H1 (cell line): Measurements from ENCODE around the gene EFHC1. TPM values are rescaled to one million over a fixed set of nuclear protein-coding genes. Genes with fewer than 3 reads are reported as not detected.
A peak's percentile ranks its signal among the peaks of the same experiment; 100 is the strongest.

Experiments
- CTCF ChIA-PET: fragments of 300-600 bp; sonication (Branson Sonifier 250); formaldehyde crosslinking; loops from one replicate; lab custom pipeline; 2021; ENCODE audit not compliant: partially characterized antibody; lab: Charles Lee
- POLR2A ChIA-PET: fragments of 300-600 bp; sonication (Branson Sonifier 250); formaldehyde crosslinking; loops from one replicate; lab custom pipeline; 2021; ENCODE audit warnings: inconsistent platforms; ENCODE audit not compliant: partially characterized antibody; lab: Charles Lee
- DNase-seq, 2 experiments: peaks; one replicate each; pipeline versions ENCODE4 v3.0.0 to v3.0.0-alpha.2; 2010 to 2022; ENCODE audit warnings: low spot score in 2 of 2, low read depth in 1 of 2, mixed read lengths in 1 of 2
- FAIRE-seq: peaks from 2 replicates; lab custom pipeline; 2011; peaks lifted over from hg19 to GRCh38; lab: Jason Lieb, UNC
- H2AFZ ChIP-seq: 2 replicates; pipeline ENCODE4 v1.8.1; 2012; ENCODE audit warnings: low read length, inconsistent platforms
- H2AK5ac ChIP-seq: 2 replicates; pipeline ENCODE4 v1.6.1; 2013; ENCODE audit warnings: low read depth, low read length
- H2BK120ac ChIP-seq: replicated peaks from 2 replicates; pipeline ENCODE3; 2013; ENCODE audit warnings: low read depth, low read length, inconsistent platforms
- H2BK12ac ChIP-seq: 2 replicates; pipeline ENCODE4 v1.6.1; 2013; ENCODE audit warnings: low read depth, low read length
- H2BK15ac ChIP-seq: 2 replicates; pipeline ENCODE4 v1.6.1; 2013; ENCODE audit warnings: low read length
- H2BK20ac ChIP-seq: 2 replicates; pipeline ENCODE4 v1.6.1; 2013; ENCODE audit warnings: low read length
- H2BK5ac ChIP-seq: 2 replicates; pipeline ENCODE4 v1.6.1; 2013; ENCODE audit warnings: low read depth, low read length
- H3K14ac ChIP-seq: 2 replicates; pipeline ENCODE4 v1.6.1; 2013; ENCODE audit warnings: inconsistent platforms; ENCODE audit not compliant: insufficient read length
- H3K18ac ChIP-seq: 2 replicates; pipeline ENCODE4 v1.6.1; 2013; ENCODE audit warnings: low read length; ENCODE audit errors: extremely low read depth
- H3K23ac ChIP-seq: 2 replicates; pipeline ENCODE4 v1.6.1; 2013; ENCODE audit warnings: inconsistent platforms; ENCODE audit not compliant: insufficient read length
- H3K23me2 ChIP-seq: 2 replicates; pipeline ENCODE4 v1.6.1; 2013; ENCODE audit warnings: low read depth, low read length
- H3K27ac ChIP-seq: 2 replicates; pipeline ENCODE4 v1.6.1; 2011; ENCODE audit warnings: low read depth, low read length, inconsistent platforms
- H3K27me3 ChIP-seq, 4 experiments: replicated peaks in 1 of 4; 1 replicate in 1 of 4; 2 replicates in 3 of 4; pipeline versions ENCODE4 v1.6.1 to v1.8.1; 2011 to 2013; ENCODE audit warnings: low read length in 3 of 4, mild to moderate bottlenecking in 3 of 4, inconsistent platforms in 2 of 4, mixed read lengths in 2 of 4, moderate library complexity in 1 of 4; ENCODE audit not compliant: control insufficient read depth in 3 of 4, insufficient read depth in 3 of 4; ENCODE audit errors: extremely low read depth in 1 of 4
- H3K36me3 ChIP-seq, 4 experiments: 2 replicates each; pipeline versions ENCODE4 v1.6.1 to v1.8.1; 2011 to 2013; ENCODE audit warnings: mild to moderate bottlenecking in 4 of 4, low read length in 3 of 4, moderate library complexity in 2 of 4, control low read depth in 1 of 4, inconsistent platforms in 1 of 4; ENCODE audit not compliant: insufficient read depth in 4 of 4, control insufficient read depth in 2 of 4
- H3K4ac ChIP-seq: replicated peaks from 2 replicates; pipeline ENCODE3; 2013; ENCODE audit warnings: low read length, low read depth, mixed read lengths, inconsistent platforms; ENCODE audit not compliant: insufficient read length
- H3K4me1 ChIP-seq, 4 experiments: replicated peaks in 1 of 4; 1 replicate in 1 of 4; 2 replicates in 3 of 4; pipeline versions ENCODE4 v1.6.1 to v1.8.1; 2011 to 2013; ENCODE audit warnings: low read length in 3 of 4, inconsistent platforms in 2 of 4, mixed read lengths in 1 of 4; ENCODE audit not compliant: insufficient read depth in 4 of 4, control insufficient read depth in 3 of 4
- H3K4me2 ChIP-seq, 2 experiments: 2 replicates each; pipeline versions ENCODE4 v1.6.1 to v1.8.1; 2011 to 2013; ENCODE audit warnings: low read depth in 2 of 2, low read length in 2 of 2, control low read depth in 1 of 2, inconsistent platforms in 1 of 2, mild to moderate bottlenecking in 1 of 2; ENCODE audit not compliant: insufficient read depth in 1 of 2
- H3K4me3 ChIP-seq, 4 experiments: fragments of 200-600, 300-600 bp in 1 of 4; sonication (generic), shearing (Covaris generic), sonication (Bioruptor Twin) in 1 of 4; 2 replicates each; pipeline versions ENCODE4 v1.5.1 to v1.8.1; 2011 to 2016; ENCODE audit warnings: low read length in 4 of 4, low read depth in 3 of 4, control low read depth in 2 of 4, inconsistent platforms in 2 of 4, mild to moderate bottlenecking in 2 of 4, mixed read lengths in 1 of 4, moderate library complexity in 1 of 4; ENCODE audit not compliant: insufficient read depth in 2 of 4; ENCODE audit errors: extremely low read depth in 1 of 4
- H3K56ac ChIP-seq: replicated peaks from 2 replicates; pipeline ENCODE3; 2013; ENCODE audit warnings: low read depth, mild to moderate bottlenecking, mixed read lengths, low read length, inconsistent platforms; ENCODE audit not compliant: insufficient read length
- H3K79me1 ChIP-seq: 2 replicates; pipeline ENCODE4 v1.6.1; 2013; ENCODE audit warnings: low read depth, low read length, control low read depth
- H3K79me2 ChIP-seq, 2 experiments: 2 replicates each; pipeline versions ENCODE4 v1.6.1 to v1.8.1; 2012 to 2013; ENCODE audit warnings: low read length in 2 of 2, mild to moderate bottlenecking in 2 of 2, inconsistent platforms in 1 of 2; ENCODE audit not compliant: insufficient read depth in 2 of 2, control insufficient read depth in 1 of 2
- H3K9ac ChIP-seq, 4 experiments: replicated peaks in 1 of 4; 1 replicate in 1 of 4; 2 replicates in 3 of 4; pipeline versions ENCODE4 v1.6.1 to v1.8.1; 2011 to 2013; ENCODE audit warnings: low read depth in 3 of 4, low read length in 3 of 4, control low read depth in 2 of 4, mild to moderate bottlenecking in 2 of 4, moderate library complexity in 2 of 4, inconsistent platforms in 1 of 4; ENCODE audit errors: extremely low read depth in 1 of 4
- H3K9me3 ChIP-seq, 2 experiments: 2 replicates each; pipeline versions ENCODE4 v1.6.1 to v1.8.1; 2012 to 2013; ENCODE audit warnings: mild to moderate bottlenecking in 2 of 2, moderate library complexity in 2 of 2, control low read depth in 1 of 2, inconsistent platforms in 1 of 2, low read depth in 1 of 2, low read length in 1 of 2, mixed read lengths in 1 of 2; ENCODE audit not compliant: insufficient read depth in 2 of 2
- H4K20me1 ChIP-seq, 2 experiments: replicated peaks in 1 of 2; 2 replicates each; pipeline versions ENCODE3 to v1.8.1; 2011 to 2013; ENCODE audit warnings: inconsistent platforms in 2 of 2, low read length in 2 of 2, mild to moderate bottlenecking in 1 of 2; ENCODE audit not compliant: insufficient read depth in 2 of 2, control insufficient read depth in 1 of 2
- H4K5ac ChIP-seq: 2 replicates; pipeline ENCODE4 v1.6.1; 2013; ENCODE audit warnings: low read length, low read depth, mixed read lengths, inconsistent platforms; ENCODE audit not compliant: insufficient read length
- H4K8ac ChIP-seq: 2 replicates; pipeline ENCODE4 v1.8.0; 2013; ENCODE audit warnings: mild to moderate bottlenecking, moderate library complexity, low read length, inconsistent platforms; ENCODE audit not compliant: insufficient read depth; ENCODE audit errors: extremely low read depth
- H4K91ac ChIP-seq: replicated peaks from 2 replicates; pipeline ENCODE3; 2013; ENCODE audit warnings: low read length, mixed read lengths, inconsistent platforms; ENCODE audit not compliant: insufficient read length
- CEBPB ChIP-seq: IDR thresholded peaks from 2 replicates; pipeline ENCODE4 v1.6.1; 2012; ENCODE audit warnings: low read depth, low read length
- CTCF ChIP-seq, 3 experiments: IDR thresholded peaks; 1 replicate in 2 of 3; 2 replicates in 1 of 3; pipeline versions ENCODE4 v1.5.1 to v1.6.1; 2011; ENCODE audit warnings: low read length in 3 of 3, mild to moderate bottlenecking in 3 of 3, inconsistent platforms in 2 of 3, low read depth in 1 of 3, moderate library complexity in 1 of 3; ENCODE audit not compliant: insufficient read depth in 1 of 3; ENCODE audit errors: control extremely low read depth in 1 of 3
- EGR1 ChIP-seq: IDR thresholded peaks from 2 replicates; pipeline ENCODE4 v1.6.1; 2011; ENCODE audit warnings: low read depth, low read length, borderline replicate concordance
- EZH2 ChIP-seq: fragments of 200-600 bp; sonication (generic); IDR thresholded peaks from 2 replicates; pipeline ENCODE4 v1.7.1; 2012; ENCODE audit warnings: low read depth, mild to moderate bottlenecking, moderate library complexity, low read length, inconsistent platforms; ENCODE audit not compliant: severe bottlenecking
- PHF8 ChIP-seq: fragments of 200-600 bp; sonication (generic); conservative IDR thresholded peaks from 2 replicates; pipeline ENCODE4 v1.7.1; 2012; ENCODE audit warnings: low read depth, mild to moderate bottlenecking, inconsistent platforms, low read length, moderate library complexity
- RXRA ChIP-seq: IDR thresholded peaks from 2 replicates; pipeline ENCODE4 v1.6.1; 2011; ENCODE audit warnings: low read depth, mild to moderate bottlenecking, low read length, moderate library complexity; ENCODE audit not compliant: insufficient read depth
- TAF1 ChIP-seq: IDR thresholded peaks from 2 replicates; pipeline ENCODE4 v1.6.1; 2011; ENCODE audit warnings: mild to moderate bottlenecking, low read depth, low read length
- WGBS, 2 experiments: shearing (Covaris generic) in 1 of 2; methylation state at CpG; one replicate each; pipeline versions ENCODE4 v1.1.6 to v1.1.7; 2013 to 2015; ENCODE audit warnings: low lambda C conversion rate in 2 of 2, mixed read lengths in 2 of 2, inconsistent platforms in 1 of 2, low coverage in 1 of 2, missing lambda C conversion rate in 1 of 2; ENCODE audit not compliant: insufficient replicate concordance in 2 of 2, insufficient coverage in 1 of 2, insufficient read length in 1 of 2; ENCODE audit errors: extremely low coverage in 1 of 2, missing lambda C conversion rate in 1 of 2; 5-methylcytosine and 5-hydroxymethylcytosine counted together
- polyA plus RNA-seq, 7 experiments: library from polyadenylated mRNA; depleted of rRNA in 3 of 7; stranded (reverse) in 5 of 7; unstranded in 2 of 7; fragments of >200 nt in 5 of 7; fragments of 200-250 nt in 2 of 7; gene quantifications; 1 replicate in 5 of 7; 2 replicates in 1 of 7; 4 replicates in 1 of 7; pipeline versions ENCODE4 v1.2.1 to v1.2.3, GENCODE V29; 2011 to 2013; ENCODE audit warnings: missing spikeins in 2 of 7, mixed read lengths in 2 of 7
- total RNA-seq: library from RNA; stranded (reverse); fragmentation: NEBNext Ultra II Directional; extraction: Animal tissue kit (Norgen Biotek cat#: 25700); gene quantifications from 2 replicates; pipeline ENCODE4 v1.2.1, GENCODE V29; 2021

EFHC1 gene
- total and polyA plus RNA-seq, 2 of the 8 experiments (the other 6 are each of a cell fraction or from before 2014, with no cell fraction given) = 10.5 to 16.4 TPM

- H3K79me1 ChIP-seq = no peaks in the 10 kb centered on the region; the same call in 1 of the 2 replicates
- no peak overlapping the region for H3K9ac ChIP-seq
- no peaks in the 10 kb centered on the region for H4K20me1 ChIP-seq
- 0 out of 4 replicates have a peak, but pooled peaks cover 0 to 4% of the 10 kb centered on the region in 2 experiments for H3K79me2 ChIP-seq
- DNase-seq = no peak
- no peaks in the 10 kb centered on the region for H3K23me2 ChIP-seq
- no peak overlapping the region for H3K4ac ChIP-seq
- H3K14ac ChIP-seq = no peak overlapping the region
- no peak overlapping the region for H2BK5ac ChIP-seq
- no peak overlapping the region for H3K23ac ChIP-seq
- H3K56ac ChIP-seq = no peak overlapping the region
- H3K27me3 ChIP-seq = no peaks in the 10 kb centered on the region
- no peak overlapping the region for H3K27ac ChIP-seq
- no peak overlapping the region for H2AK5ac ChIP-seq
- no peak overlapping the region for H2BK15ac ChIP-seq
- H4K91ac ChIP-seq = no peak overlapping the region
- POLR2A ChIA-PET = interaction anchor here (1.7 kb wide), 1 partner anchor 16 kb away, joined by 5 read pairs; no protein-coding TSS in a partner anchor
- FAIRE-seq = no peak
- CTCF ChIA-PET = interaction anchor here (0.5 to 2.6 kb wide), 10 partner anchors 10 to 286 kb away, joined by 3 to 7 read pairs (median 3); partner anchors contain the start of gene PAQR8
- H4K8ac ChIP-seq = no peak overlapping the region
- H2AFZ ChIP-seq = no peak overlapping the region
- H3K9me3 ChIP-seq = no peaks in the 10 kb centered on the region
- H3K4me2 ChIP-seq = no peak overlapping the region
- no peak overlapping the region for H2BK120ac ChIP-seq
- no peak overlapping the region for H3K18ac ChIP-seq
- no peak overlapping the region for H3K4me3 ChIP-seq
- no peak overlapping the region for H4K5ac ChIP-seq
- peaks cover 0 to 2% (median 0%) of the 10 kb centered on the region in 4 experiments; a peak in 1 of 7 replicates for H3K4me1 ChIP-seq
- no peak overlapping the region for H2BK20ac ChIP-seq
- H2BK12ac ChIP-seq = no peak overlapping the region
- WGBS, 2 experiments = 81% methylated on average over 2 of the region's 2 CpGs; no CpG with 5 or more reads in 1 of the 2 experiments
- H3K36me3 ChIP-seq = no peaks in the 10 kb centered on the region
- TF ChIP-seq EGR1 = no peak
- no peak for TF ChIP-seq PHF8
- no peak for TF ChIP-seq EZH2
- no peak for TF ChIP-seq RXRA
- no peak for TF ChIP-seq TAF1
- no peak for TF ChIP-seq CTCF (IDR thresholded peaks at IDR 0.05; ENCODE audit: control extremely low read depth in 1 of 3, insufficient read depth in 1 of 3, low read depth in 1 of 3, low read length in 3 of 3)
- peak; percentile 45; the same call in 1 of the 2 replicates for TF ChIP-seq CEBPB
These were observed 48.4 kb upstream of the EFHC1 start for GRCh38 chr6:52371656-52372191.
